ENCODE data around the gene SLC14A1.

DNA sequence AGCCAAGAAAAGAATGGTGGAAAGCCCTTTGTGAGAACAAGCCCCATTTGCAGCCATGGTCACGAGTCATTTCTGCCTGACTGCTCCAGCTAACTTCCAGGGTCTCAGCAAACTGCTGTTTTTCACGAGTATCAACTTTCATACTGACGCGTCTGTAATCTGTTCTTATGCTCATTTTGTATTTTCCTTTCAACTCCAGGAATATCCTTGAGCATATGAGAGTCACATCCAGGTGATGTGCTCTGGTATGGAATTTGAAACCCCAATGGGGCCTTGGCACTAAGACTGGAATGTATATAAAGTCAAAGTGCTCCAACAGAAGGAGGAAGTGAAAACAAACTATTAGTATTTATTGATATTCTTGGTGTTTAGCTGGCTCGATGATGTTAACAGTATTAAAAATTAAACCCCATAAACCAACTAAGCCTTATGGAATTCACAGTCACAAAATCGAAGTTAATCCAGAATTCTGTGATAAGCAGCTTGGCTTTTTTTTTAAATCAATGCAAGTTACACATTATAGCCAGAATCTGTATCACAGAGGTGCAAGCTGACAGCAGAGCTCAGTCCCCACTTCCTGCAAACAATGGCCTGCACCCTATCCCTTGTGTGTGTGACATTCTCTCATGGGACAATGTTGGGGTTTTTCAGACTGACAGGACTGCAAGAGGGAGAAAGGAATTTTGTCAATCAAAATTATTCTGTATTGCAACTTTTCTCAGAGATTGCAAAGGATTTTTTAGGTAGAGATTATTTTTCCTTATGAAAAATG lies 26.1 kb downstream of the SLC14A1 start:
- no peak for TF ChIP-seq CTCF (IDR thresholded peaks at IDR 0.05; ENCODE audit: low read length)
- no peak for TF ChIP-seq EZH2 (optimal IDR thresholded peaks at IDR 0.05; ENCODE audit: low read depth, low read length)
